AG04450 (cell line): Measurements from ENCODE around the gene NDRG4. TPM values are rescaled to one million over a fixed set of nuclear protein-coding genes. Genes with fewer than 3 reads are reported as not detected.

ENCODE experiments used
- CTCF ChIA-PET: fragments of 300-600, 350-600 bp; formaldehyde crosslinking; extraction: SDS; loops from one replicate; lab custom pipeline; 2022; ENCODE audit warnings: antibody characterized with exemption, inconsistent platforms; lab: Charles Lee
- POLR2A ChIA-PET: fragments of 350-600 bp; formaldehyde crosslinking; extraction: SDS; loops from one replicate; lab custom pipeline; 2021; ENCODE audit warnings: antibody characterized with exemption, inconsistent platforms; lab: Yijun Ruan, JAX
- DNase-seq: peaks from one replicate; pipeline ENCODE4 v3.0.0-alpha.2; 2011; ENCODE audit warnings: low read depth, low spot score
- H3K27ac ChIP-seq: one replicate; pipeline ENCODE4 v1.5.1; 2012; ENCODE audit warnings: low read depth, low read length, control low read depth
- H3K27me3 ChIP-seq: one replicate; pipeline ENCODE4 v1.6.0; 2012; ENCODE audit warnings: low read length; ENCODE audit not compliant: control insufficient read depth, insufficient read depth
- H3K4me3 ChIP-seq: 2 replicates; pipeline ENCODE4 v1.5.1; 2011; ENCODE audit warnings: mild to moderate bottlenecking, low read depth, low read length, control low read depth
- H3K9me3 ChIP-seq: 2 replicates; pipeline ENCODE4 v1.5.1; 2012; ENCODE audit warnings: low read length; ENCODE audit not compliant: control insufficient read depth, insufficient read depth
- polyA plus RNA-seq: library from polyadenylated mRNA; depleted of rRNA; stranded (reverse); fragments of >200 nt; gene quantifications from 2 replicates; pipeline ENCODE4 v1.2.3, GENCODE V29; 2011
- TF ChIP-seq, protein P1 (sequence below): IDR thresholded peaks from 2 replicates; pipeline ENCODE4 v1.5.1; 2011; ENCODE audit warnings: low read depth, low read length, control low read depth, inconsistent platforms

The NDRG4 gene
- polyA plus RNA-seq, 1 experiment: 24.3 TPM

DNA sequence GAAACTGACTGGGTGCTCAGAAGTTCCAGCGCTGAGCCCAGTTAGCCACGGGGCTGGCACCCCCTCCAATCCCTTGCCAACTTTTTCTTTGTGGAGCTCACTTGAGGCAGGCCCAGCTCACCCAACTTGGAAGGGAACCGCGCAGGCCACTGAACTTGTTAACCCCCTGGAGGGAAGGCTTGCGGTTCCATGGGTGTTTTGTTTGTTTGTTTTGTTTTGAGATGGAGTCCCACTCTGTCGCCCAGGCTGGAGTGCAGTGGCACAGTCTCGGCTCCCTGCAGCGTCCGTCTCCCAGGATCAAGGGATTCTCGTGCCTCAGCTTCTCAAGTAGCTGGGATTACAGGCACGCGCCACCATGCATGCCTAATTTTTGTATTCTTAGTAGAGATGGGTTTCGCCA, 34.1 kb upstream of the NDRG4 start:
- no peak overlapping the region for H3K4me3 ChIP-seq

DNA sequence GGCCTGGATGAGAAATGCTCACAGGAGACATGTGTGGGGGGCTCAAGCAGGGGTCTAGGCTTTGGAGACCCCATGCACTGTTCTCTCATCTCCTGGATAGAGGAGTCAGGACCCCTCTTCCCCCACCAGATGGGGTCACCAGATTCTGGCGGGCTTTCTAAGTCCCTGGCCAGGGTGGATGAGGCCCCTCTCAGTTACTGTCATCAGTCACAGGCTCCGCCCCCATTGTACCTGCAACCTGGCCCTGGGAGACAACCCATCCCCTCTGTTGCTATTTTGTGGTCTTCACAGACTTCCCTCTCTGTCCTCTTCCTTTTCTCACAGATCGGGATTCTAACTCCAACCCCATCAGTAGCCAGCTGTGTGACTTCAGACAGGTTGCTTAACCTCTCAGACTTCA, 33.5 kb upstream of the NDRG4 start:
- H3K27ac ChIP-seq: no peak overlapping the region
- H3K9me3 ChIP-seq: no peaks in the 10 kb centered on the region
- H3K4me3 ChIP-seq: no peak overlapping the region
- peaks cover 45% of the 10 kb centered on the region for H3K27me3 ChIP-seq
- ChIA-PET CTCF (no interaction called here), POLR2A (no interaction called here)
- no peak for DNase-seq
- TF ChIP-seq, protein P1, sequence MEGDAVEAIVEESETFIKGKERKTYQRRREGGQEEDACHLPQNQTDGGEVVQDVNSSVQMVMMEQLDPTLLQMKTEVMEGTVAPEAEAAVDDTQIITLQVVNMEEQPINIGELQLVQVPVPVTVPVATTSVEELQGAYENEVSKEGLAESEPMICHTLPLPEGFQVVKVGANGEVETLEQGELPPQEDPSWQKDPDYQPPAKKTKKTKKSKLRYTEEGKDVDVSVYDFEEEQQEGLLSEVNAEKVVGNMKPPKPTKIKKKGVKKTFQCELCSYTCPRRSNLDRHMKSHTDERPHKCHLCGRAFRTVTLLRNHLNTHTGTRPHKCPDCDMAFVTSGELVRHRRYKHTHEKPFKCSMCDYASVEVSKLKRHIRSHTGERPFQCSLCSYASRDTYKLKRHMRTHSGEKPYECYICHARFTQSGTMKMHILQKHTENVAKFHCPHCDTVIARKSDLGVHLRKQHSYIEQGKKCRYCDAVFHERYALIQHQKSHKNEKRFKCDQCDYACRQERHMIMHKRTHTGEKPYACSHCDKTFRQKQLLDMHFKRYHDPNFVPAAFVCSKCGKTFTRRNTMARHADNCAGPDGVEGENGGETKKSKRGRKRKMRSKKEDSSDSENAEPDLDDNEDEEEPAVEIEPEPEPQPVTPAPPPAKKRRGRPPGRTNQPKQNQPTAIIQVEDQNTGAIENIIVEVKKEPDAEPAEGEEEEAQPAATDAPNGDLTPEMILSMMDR: no peak

More for the DNA sequence above, 34.1 kb upstream of the NDRG4 start:
- Histone ChIP-seq H3K27ac (no peak overlapping the region), H3K27me3 (peaks cover 43% of the 10 kb centered on the region), H3K9me3 (no peaks in the 10 kb centered on the region)
- CTCF ChIA-PET: no interaction called here
- POLR2A ChIA-PET: no interaction called here
- TF ChIP-seq, protein P1: no peak
- no peak for DNase-seq

GRCh38 chr16:58467905-58468304, 32.0 kb upstream of the NDRG4 start:
- Histone ChIP-seq H3K27me3 (peaks cover 52% of the 10 kb centered on the region), H3K9me3 (no peaks in the 10 kb centered on the region), H3K27ac (no peak overlapping the region), H3K4me3 (no peak overlapping the region)
- no peak for DNase-seq
- TF ChIP-seq, protein P1: no peak
- CTCF ChIA-PET: no interaction called here
- POLR2A ChIA-PET: no interaction called here

DNA sequence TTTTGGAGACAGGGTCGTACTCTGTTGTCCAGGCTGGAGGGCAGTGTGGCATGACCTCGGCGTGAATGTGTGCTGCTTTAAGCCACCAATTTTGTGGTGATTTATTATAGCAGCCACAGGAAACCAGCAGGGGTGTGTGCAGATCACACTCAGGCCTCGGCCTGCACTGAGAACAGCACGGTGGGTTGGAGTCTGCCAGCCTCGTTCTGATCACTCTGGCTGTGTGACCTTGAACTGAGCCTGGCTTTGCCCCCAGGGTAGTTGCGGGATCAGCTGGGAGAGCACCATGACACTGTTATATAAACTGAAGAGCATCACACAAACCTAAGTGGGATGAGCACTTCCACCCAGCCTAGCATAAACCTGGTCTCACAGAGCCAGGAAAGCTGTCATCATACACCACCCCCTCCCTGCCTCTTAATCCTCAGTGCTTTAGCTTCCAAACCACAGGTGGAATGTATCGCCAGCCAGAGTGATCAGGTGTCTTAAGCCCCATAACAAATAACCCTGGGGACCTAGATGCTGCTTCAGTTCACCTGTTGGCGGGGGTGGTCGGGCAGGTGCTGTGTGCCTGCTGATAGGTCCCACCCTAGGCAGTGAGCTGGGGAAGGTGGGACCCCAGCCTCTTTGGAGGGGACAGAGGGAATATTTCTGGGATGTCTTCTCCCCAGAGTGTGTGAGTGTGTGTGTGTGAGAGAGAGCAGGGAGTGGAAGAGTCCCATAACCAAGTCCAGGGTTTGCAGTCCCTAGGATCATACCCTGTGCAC, 28.6 kb upstream of the NDRG4 start:
- ChIA-PET CTCF (interaction anchor here (0.6 to 1.4 kb wide), 2 partner anchors 81 to 135 kb away, joined by 4 read pairs; no protein-coding TSS in a partner anchor), POLR2A (no interaction called here)
- no peak overlapping the region for H3K27ac ChIP-seq
- no peak for DNase-seq
- H3K9me3 ChIP-seq: no peaks in the 10 kb centered on the region
- H3K4me3 ChIP-seq: no peak overlapping the region
- TF ChIP-seq, protein P1: no peak
- peaks cover 40% of the 10 kb centered on the region for H3K27me3 ChIP-seq

DNA sequence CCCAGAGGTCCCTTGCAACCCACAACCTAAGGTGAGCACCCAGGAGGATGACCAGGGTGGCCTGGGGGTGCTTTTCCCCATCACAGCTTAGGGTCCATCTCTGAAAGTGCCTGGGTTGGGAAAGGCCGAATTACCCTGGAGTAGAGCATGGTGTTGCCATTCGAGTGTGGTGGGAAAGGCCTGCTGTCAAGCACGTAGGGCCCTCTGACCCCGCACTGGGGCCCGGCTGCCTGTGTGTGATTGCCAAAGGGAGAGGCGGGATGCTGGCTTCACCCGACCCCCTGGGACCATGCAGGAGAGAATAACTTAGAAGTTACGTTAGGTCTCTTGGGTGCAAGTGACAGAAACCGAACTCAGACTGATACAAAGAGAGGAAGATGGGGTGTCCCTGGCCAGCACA, 27.7 kb upstream of the NDRG4 start:
- H3K4me3 ChIP-seq: no peak overlapping the region
- CTCF ChIA-PET: no interaction called here
- TF ChIP-seq, protein P1: no peak

More for the DNA sequence above, 27.7 kb upstream of the NDRG4 start:
- Histone ChIP-seq H3K27ac (no peak overlapping the region), H3K27me3 (peaks cover 34% of the 10 kb centered on the region), H3K9me3 (no peaks in the 10 kb centered on the region)
- no peak for DNase-seq
- POLR2A ChIA-PET: no interaction called here
